ENCODE measurements around the gene KCNMB1.

Gene KCNMB1

GRCh38 chr5:170368586-170368985 is 20.6 kb downstream of the KCNMB1 start:
- H3K4me1 ChIP-seq (ENCODE audit: control insufficient read depth, low read depth, low read length), result no peaks in the 10 kb centered on the region
- no peaks in the 10 kb centered on the region for H3K27me3 ChIP-seq (ENCODE audit: control insufficient read depth, insufficient read depth, low read length)
- H3K9me3 ChIP-seq (ENCODE audit: control insufficient read depth, low read depth, low read length), result no peaks in the 10 kb centered on the region
- H3K27ac ChIP-seq (ENCODE audit: low read length), result no peak overlapping the region
- H3K4me3 ChIP-seq (ENCODE audit: low read length), result no peak overlapping the region
- H3K36me3 ChIP-seq (ENCODE audit: control insufficient read depth, low read depth, low read length), result no peaks in the 10 kb centered on the region
- no peak overlapping the region for H3K9ac ChIP-seq (ENCODE audit: low read length)

GRCh38 chr5:170366276-170366675 is 22.9 kb downstream of the KCNMB1 start:
- Histone ChIP-seq H3K27ac (ENCODE audit: low read length) (no peak overlapping the region), H3K27me3 (ENCODE audit: control insufficient read depth, insufficient read depth, low read length) (no peaks in the 10 kb centered on the region)

DNA sequence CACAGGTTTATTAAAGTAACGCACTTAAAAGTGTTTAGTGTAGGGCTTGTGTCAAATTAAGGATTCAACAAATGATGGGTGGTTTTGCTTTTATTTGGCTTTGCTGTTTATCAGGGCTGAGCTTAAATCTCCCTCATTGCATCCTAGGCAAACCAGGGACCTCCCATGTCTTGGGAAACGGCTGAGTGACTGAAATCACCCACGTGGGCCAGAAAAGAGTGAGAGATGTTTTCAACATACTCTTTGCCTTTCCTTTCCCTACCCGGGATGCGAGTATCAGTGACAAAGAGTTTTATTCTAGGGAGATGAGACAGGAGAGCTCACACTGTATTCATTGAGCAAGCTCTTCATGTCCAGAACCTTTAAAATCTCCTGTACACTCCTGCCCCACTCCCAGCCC is 23.3 kb downstream of the KCNMB1 start:
- Histone ChIP-seq H3K27me3 (ENCODE audit: control insufficient read depth, insufficient read depth, low read length) (no peaks in the 10 kb centered on the region), H3K27ac (ENCODE audit: low read length) (no peak overlapping the region), H3K36me3 (ENCODE audit: control insufficient read depth, low read depth, low read length) (no peaks in the 10 kb centered on the region), H3K9ac (ENCODE audit: low read length) (no peak overlapping the region), H3K4me3 (ENCODE audit: low read length) (no peak overlapping the region), H3K4me1 (ENCODE audit: control insufficient read depth, low read depth, low read length) (no peaks in the 10 kb centered on the region), H3K9me3 (ENCODE audit: control insufficient read depth, low read depth, low read length) (no peaks in the 10 kb centered on the region)

More at GRCh38 chr5:170366276-170366675, 22.9 kb downstream of the KCNMB1 start:
- no peaks in the 10 kb centered on the region for H3K36me3 ChIP-seq (ENCODE audit: control insufficient read depth, low read depth, low read length)
- H3K4me3 ChIP-seq (ENCODE audit: low read length), result no peak overlapping the region
- no peaks in the 10 kb centered on the region for H3K9me3 ChIP-seq (ENCODE audit: control insufficient read depth, low read depth, low read length)
- no peaks in the 10 kb centered on the region for H3K4me1 ChIP-seq (ENCODE audit: control insufficient read depth, low read depth, low read length)
- H3K9ac ChIP-seq (ENCODE audit: low read length), result no peak overlapping the region

DNA sequence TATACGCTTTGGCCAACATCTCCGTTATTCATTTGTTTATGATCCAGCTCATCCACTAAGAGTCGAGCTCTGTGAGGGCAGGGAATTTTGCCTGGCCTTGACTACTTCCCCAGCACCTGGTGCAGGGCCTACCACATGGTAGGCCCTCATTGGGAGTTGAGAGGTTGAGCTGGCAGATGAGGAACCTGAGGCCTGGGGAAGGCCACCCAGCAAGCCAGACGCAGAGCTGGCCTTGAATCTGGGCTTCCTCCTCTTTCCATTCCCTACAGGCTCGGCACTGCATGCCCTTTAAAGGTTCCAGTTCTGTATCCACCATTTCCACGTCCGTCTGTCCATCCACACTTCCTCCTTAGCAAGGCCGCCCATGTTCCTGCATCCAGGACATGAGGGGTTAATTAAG is 24.2 kb downstream of the KCNMB1 start:
- Histone ChIP-seq H3K27me3 (ENCODE audit: control insufficient read depth, insufficient read depth, low read length) (no peaks in the 10 kb centered on the region), H3K4me1 (ENCODE audit: control insufficient read depth, low read depth, low read length) (no peaks in the 10 kb centered on the region), H3K9me3 (ENCODE audit: control insufficient read depth, low read depth, low read length) (no peaks in the 10 kb centered on the region), H3K9ac (ENCODE audit: low read length) (no peak overlapping the region), H3K36me3 (ENCODE audit: control insufficient read depth, low read depth, low read length) (no peaks in the 10 kb centered on the region), H3K4me3 (ENCODE audit: low read length) (no peak overlapping the region), H3K27ac (ENCODE audit: low read length) (no peak overlapping the region)

DNA sequence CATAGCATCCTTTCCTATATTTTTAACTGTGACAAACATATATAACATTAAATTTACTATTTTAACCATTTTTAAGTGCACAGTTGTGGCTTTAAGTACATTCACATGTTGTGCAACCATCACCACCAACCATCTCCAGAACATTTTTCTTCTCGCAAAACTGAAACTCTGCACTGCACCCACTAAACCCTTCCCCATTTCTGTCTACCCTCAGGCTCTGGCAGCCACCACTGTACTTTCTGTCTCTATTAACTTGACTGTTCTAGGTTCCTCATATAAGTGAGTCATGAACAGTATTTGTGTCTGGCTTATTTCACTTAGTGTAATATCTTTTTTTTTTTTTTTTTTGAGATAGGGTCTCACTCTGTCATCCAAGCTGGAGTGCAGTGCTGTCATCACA is 25.5 kb downstream of the KCNMB1 start:
- no peaks in the 10 kb centered on the region for H3K36me3 ChIP-seq (ENCODE audit: control insufficient read depth, low read depth, low read length)
- no peak overlapping the region for H3K27ac ChIP-seq (ENCODE audit: low read length)
- H3K4me1 ChIP-seq (ENCODE audit: control insufficient read depth, low read depth, low read length), result no peaks in the 10 kb centered on the region
- no peaks in the 10 kb centered on the region for H3K27me3 ChIP-seq (ENCODE audit: control insufficient read depth, insufficient read depth, low read length)
- no peaks in the 10 kb centered on the region for H3K9me3 ChIP-seq (ENCODE audit: control insufficient read depth, low read depth, low read length)
- H3K4me3 ChIP-seq (ENCODE audit: low read length), result no peak overlapping the region
- no peak overlapping the region for H3K9ac ChIP-seq (ENCODE audit: low read length)

- Histone ChIP-seq H3K4me1 (ENCODE audit: control insufficient read depth, low read depth, low read length) (no peaks in the 10 kb centered on the region), H3K27ac (ENCODE audit: low read length) (no peak overlapping the region), H3K9me3 (ENCODE audit: control insufficient read depth, low read depth, low read length) (no peaks in the 10 kb centered on the region), H3K36me3 (ENCODE audit: control insufficient read depth, low read depth, low read length) (no peaks in the 10 kb centered on the region), H3K27me3 (ENCODE audit: control insufficient read depth, insufficient read depth, low read length) (no peaks in the 10 kb centered on the region), H3K4me3 (ENCODE audit: low read length) (no peak overlapping the region), H3K9ac (ENCODE audit: low read length) (no peak overlapping the region)
Observed at GRCh38 chr5:170362656-170363055, 26.5 kb downstream of the KCNMB1 start.

GRCh38 chr5:170362102-170362501 is 27.1 kb downstream of the KCNMB1 start:
- no peak overlapping the region for H3K4me3 ChIP-seq (ENCODE audit: low read length)
- H3K9me3 ChIP-seq (ENCODE audit: control insufficient read depth, low read depth, low read length), result no peaks in the 10 kb centered on the region
- no peaks in the 10 kb centered on the region for H3K4me1 ChIP-seq (ENCODE audit: control insufficient read depth, low read depth, low read length)
- no peak overlapping the region for H3K27ac ChIP-seq (ENCODE audit: low read length)
- H3K9ac ChIP-seq (ENCODE audit: low read length), result no peak overlapping the region
- H3K27me3 ChIP-seq (ENCODE audit: control insufficient read depth, insufficient read depth, low read length), result no peaks in the 10 kb centered on the region
- H3K36me3 ChIP-seq (ENCODE audit: control insufficient read depth, low read depth, low read length), result no peaks in the 10 kb centered on the region

- H3K9ac ChIP-seq (ENCODE audit: low read length), result no peak overlapping the region
- H3K4me1 ChIP-seq (ENCODE audit: control insufficient read depth, low read depth, low read length), result no peaks in the 10 kb centered on the region
- no peak overlapping the region for H3K4me3 ChIP-seq (ENCODE audit: low read length)
- H3K36me3 ChIP-seq (ENCODE audit: control insufficient read depth, low read depth, low read length), result no peaks in the 10 kb centered on the region
- no peak overlapping the region for H3K27ac ChIP-seq (ENCODE audit: low read length)
- H3K9me3 ChIP-seq (ENCODE audit: control insufficient read depth, low read depth, low read length), result no peaks in the 10 kb centered on the region
- no peaks in the 10 kb centered on the region for H3K27me3 ChIP-seq (ENCODE audit: control insufficient read depth, insufficient read depth, low read length)
Observed at GRCh38 chr5:170361616-170362015, 27.6 kb downstream of the KCNMB1 start.

DNA sequence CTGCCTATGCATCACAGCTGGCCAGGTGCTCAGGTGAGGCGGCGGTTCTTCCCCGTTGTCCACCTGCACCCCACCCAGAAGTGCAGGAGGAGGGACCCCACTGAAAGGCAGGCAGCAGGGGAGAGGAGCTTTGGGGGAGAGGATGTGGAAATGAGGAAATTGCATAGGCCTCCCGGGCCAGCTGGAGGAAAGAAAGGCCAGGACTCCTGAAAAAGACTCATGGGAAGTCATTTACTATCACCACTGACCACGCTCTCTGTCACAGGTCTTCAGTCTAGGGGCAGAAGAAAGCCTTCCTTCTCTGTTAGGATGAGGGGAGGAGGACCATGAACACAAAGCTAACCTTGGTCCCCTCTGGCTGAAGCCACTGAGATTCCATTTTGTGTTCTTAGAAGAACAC is 28.1 kb downstream of the KCNMB1 start:
- Histone ChIP-seq H3K27ac (ENCODE audit: low read length) (no peak overlapping the region), H3K9ac (ENCODE audit: low read length) (no peak overlapping the region), H3K4me3 (ENCODE audit: low read length) (no peak overlapping the region), H3K9me3 (ENCODE audit: control insufficient read depth, low read depth, low read length) (no peaks in the 10 kb centered on the region), H3K27me3 (ENCODE audit: control insufficient read depth, insufficient read depth, low read length) (no peaks in the 10 kb centered on the region), H3K4me1 (ENCODE audit: control insufficient read depth, low read depth, low read length) (no peaks in the 10 kb centered on the region), H3K36me3 (ENCODE audit: control insufficient read depth, low read depth, low read length) (no peaks in the 10 kb centered on the region)

DNA sequence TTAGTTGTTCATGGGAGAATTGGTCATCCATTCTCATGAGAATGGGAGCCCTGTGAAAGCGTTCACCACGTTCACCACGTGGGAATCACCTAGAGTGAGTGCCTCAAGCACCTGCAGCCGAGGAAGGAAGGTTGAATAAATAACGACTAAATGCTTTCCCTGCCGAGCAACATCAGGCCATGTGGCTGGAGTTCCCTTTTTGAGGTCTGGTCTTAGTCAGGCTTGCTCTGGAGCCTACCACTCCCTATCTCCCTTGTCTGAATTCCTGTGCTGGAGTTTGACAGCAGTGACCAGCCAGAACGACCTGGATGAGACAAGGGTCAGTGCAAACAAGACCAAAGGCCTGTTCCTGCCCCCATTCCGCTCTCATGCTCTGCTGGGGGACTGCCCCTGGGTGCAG is 28.5 kb downstream of the KCNMB1 start:
- Histone ChIP-seq H3K27ac (ENCODE audit: low read length) (no peak overlapping the region), H3K4me1 (ENCODE audit: control insufficient read depth, low read depth, low read length) (no peaks in the 10 kb centered on the region), H3K27me3 (ENCODE audit: control insufficient read depth, insufficient read depth, low read length) (no peaks in the 10 kb centered on the region), H3K4me3 (ENCODE audit: low read length) (no peak overlapping the region), H3K9ac (ENCODE audit: low read length) (no peak overlapping the region), H3K36me3 (ENCODE audit: control insufficient read depth, low read depth, low read length) (no peaks in the 10 kb centered on the region), H3K9me3 (ENCODE audit: control insufficient read depth, low read depth, low read length) (no peaks in the 10 kb centered on the region)

GRCh38 chr5:170357955-170358444 is 31.2 kb downstream of the KCNMB1 start:
- no peak overlapping the region for H3K9ac ChIP-seq (ENCODE audit: low read length)
- H3K36me3 ChIP-seq (ENCODE audit: control insufficient read depth, low read depth, low read length), result no peaks in the 10 kb centered on the region
- H3K27ac ChIP-seq (ENCODE audit: low read length), result no peak overlapping the region

DNA sequence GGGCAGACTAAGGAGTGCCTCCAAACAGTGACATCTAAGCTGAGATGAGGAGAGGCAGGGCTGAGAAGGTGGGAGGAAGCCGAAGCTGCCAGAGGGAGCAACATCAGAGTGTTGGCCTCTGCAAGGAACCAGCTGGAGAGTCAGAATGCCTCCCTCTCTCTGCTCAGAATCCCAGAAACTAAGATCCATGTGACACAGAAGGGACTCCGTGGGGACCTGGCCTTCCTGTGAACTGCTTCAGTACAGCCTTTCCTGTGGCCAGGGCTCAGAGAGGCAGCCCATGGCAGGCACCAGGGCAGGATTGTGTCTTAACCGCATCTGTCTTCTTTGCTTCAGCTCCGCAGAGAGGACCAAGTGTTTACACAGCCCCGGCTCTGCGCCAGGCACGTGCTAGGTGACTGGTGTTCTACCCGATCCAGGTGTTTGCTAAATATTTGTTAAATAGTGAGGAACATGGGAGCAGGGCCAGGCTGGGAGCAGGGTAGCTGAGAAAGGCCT is 33.5 kb downstream of the KCNMB1 start:
- H3K9ac ChIP-seq (ENCODE audit: low read length), result no peak overlapping the region
- H3K36me3 ChIP-seq (ENCODE audit: control insufficient read depth, low read depth, low read length), result no peaks in the 10 kb centered on the region
- H3K4me1 ChIP-seq (ENCODE audit: control insufficient read depth, low read depth, low read length), result peaks cover 15% of the 10 kb centered on the region
- H3K27me3 ChIP-seq (ENCODE audit: control insufficient read depth, insufficient read depth, low read length), result peaks cover 9% of the 10 kb centered on the region
- no peak overlapping the region for H3K27ac ChIP-seq (ENCODE audit: low read length)
- H3K9me3 ChIP-seq (ENCODE audit: control insufficient read depth, low read depth, low read length), result no peaks in the 10 kb centered on the region
- H3K4me3 ChIP-seq (ENCODE audit: low read length), result no peak overlapping the region

More at GRCh38 chr5:170357955-170358444, 31.2 kb downstream of the KCNMB1 start:
- H3K4me1 ChIP-seq (ENCODE audit: control insufficient read depth, low read depth, low read length), result peaks cover 10% of the 10 kb centered on the region
- no peak overlapping the region for H3K4me3 ChIP-seq (ENCODE audit: low read length)
- H3K9me3 ChIP-seq (ENCODE audit: control insufficient read depth, low read depth, low read length), result no peaks in the 10 kb centered on the region
- peaks cover 9% of the 10 kb centered on the region for H3K27me3 ChIP-seq (ENCODE audit: control insufficient read depth, insufficient read depth, low read length)

All from iPS-18a (cell line).